Cardiac septum (tissue), 1 donor: ENCODE measurements around the gene SLC16A3. TPM values are rescaled to one million over a fixed set of nuclear protein-coding genes. Genes with fewer than 3 reads are reported as not detected.
"Not testable (repeated sequence)": the region's sequence is repeated elsewhere in the genome, so short reads cannot be mapped to it uniquely, and the experiment has no call there.

ENCODE experiments used
- DNase-seq: peaks from one replicate; pipeline ENCODE4 v3.0.0-alpha.2; 2020; ENCODE audit warnings: low spot score
- intact Hi-C: fragments of 100-400 bp; cut with DNase I; formaldehyde crosslinking; loops from one replicate; pipeline ENCODE4 v1.14.0; 2022
- total RNA-seq: library from RNA; stranded (reverse); fragmentation: NEBNext Ultra II Directional; extraction: Animal tissue kit (Norgen Biotek cat#: 25700); gene quantifications from one replicate; pipeline ENCODE4 v1.2.1, GENCODE V29; 2021
- donor health status: DM: no; HTN: no; CAD: no.

SLC16A3 gene
- total RNA-seq, 1 donor from 2014 or later, result 20.7 TPM

- DNase-seq, result no peak
- intact Hi-C loops, result no loop called here
Measured at GRCh38 chr17:82255402-82255972, 26.6 kb downstream of the SLC16A3 start.

- intact Hi-C loops, result no loop called here
- DNase-seq, result no peak
Measured at GRCh38 chr17:82256242-82256885, 27.5 kb downstream of the SLC16A3 start.

GRCh38 chr17:82257473-82257872 lies 28.6 kb downstream of the SLC16A3 start:
- no peak for DNase-seq
- intact Hi-C loops, result no loop called here

- DNase-seq, result no peak
- intact Hi-C loops, result no loop called here
Measured at GRCh38 chr17:82258555-82258954, 29.7 kb downstream of the SLC16A3 start.

- intact Hi-C loops, DNase-seq: not testable (repeated sequence)
Measured at GRCh38 chr17:82259972-82260961, 31.4 kb downstream of the SLC16A3 start.

GRCh38 chr17:82262344-82262743 lies 33.5 kb downstream of the SLC16A3 start:
- DNase-seq, result no peak
- intact Hi-C loops, result no loop called here

- intact Hi-C loops, result no loop called here
- DNase-seq, result no peak
Measured at GRCh38 chr17:82263641-82264040, 34.8 kb downstream of the SLC16A3 start.

- DNase-seq, result no peak
- intact Hi-C loops, result loop anchor here (1.0 kb wide), 1 partner anchor 9 kb away; no protein-coding TSS in a partner anchor
Measured at GRCh38 chr17:82266142-82266541, 37.3 kb downstream of the SLC16A3 start.

- intact Hi-C loops, result no loop called here
- DNase-seq, result peak; percentile 94
Measured at GRCh38 chr17:82267575-82268379, 38.9 kb downstream of the SLC16A3 start.

- DNase-seq, result no peak
- intact Hi-C loops, result no loop called here
Measured at GRCh38 chr17:82269138-82269881, 40.5 kb downstream of the SLC16A3 start.

- intact Hi-C loops, result loop anchor here (5.0 kb wide), 1 partner anchor 33 kb away; no protein-coding TSS in a partner anchor
Measured at GRCh38 chr17:82269882-82270500, 41.1 kb downstream of the SLC16A3 start.

GRCh38 chr17:82270651-82271050 lies 41.8 kb downstream of the SLC16A3 start:
- intact Hi-C loops, result loop anchor here (5.0 kb wide), 1 partner anchor 33 kb away; no protein-coding TSS in a partner anchor
- DNase-seq, result no peak

More at GRCh38 chr17:82269882-82270500, 41.1 kb downstream of the SLC16A3 start:
- no peak for DNase-seq

- DNase-seq, result no peak
- intact Hi-C loops, result loop anchor here (5.0 kb wide), 1 partner anchor 34 kb away; no protein-coding TSS in a partner anchor
Measured at GRCh38 chr17:82271401-82271800, 42.6 kb downstream of the SLC16A3 start.

- intact Hi-C loops, result loop anchor here (5.0 kb wide), 1 partner anchor 35 kb away; no protein-coding TSS in a partner anchor
- peak; percentile 89 for DNase-seq
Measured at GRCh38 chr17:82272495-82273326, 43.9 kb downstream of the SLC16A3 start.

- intact Hi-C loops, result loop anchor here (2.0 to 5.0 kb wide), 2 partner anchors 19 to 36 kb away; no protein-coding TSS in a partner anchor
- peak; percentile 96 for DNase-seq
Measured at GRCh38 chr17:82273327-82274133, 44.7 kb downstream of the SLC16A3 start, which contains the start of gene CSNK1D. CSNK1D (minus strand) TSS chr17:82273700; CDS start chr17:82273381, 319 bp downstream.
